H1 (cell line): ENCODE measurements around the gene PSMD9. TPM values are rescaled to one million over a fixed set of nuclear protein-coding genes. Genes with fewer than 3 reads are reported as not detected.

Experiments used
- CTCF ChIP-seq, 3 experiments: IDR thresholded peaks; 1 replicate in 2 of 3; 2 replicates in 1 of 3; pipeline versions ENCODE4 v1.5.1 to v1.6.1; 2011; ENCODE audit warnings: low read length in 3 of 3, mild to moderate bottlenecking in 3 of 3, inconsistent platforms in 2 of 3, low read depth in 1 of 3, moderate library complexity in 1 of 3; ENCODE audit not compliant: insufficient read depth in 1 of 3; ENCODE audit errors: control extremely low read depth in 1 of 3
- SP1 ChIP-seq: IDR thresholded peaks from 2 replicates; pipeline ENCODE4 v1.6.1; 2011; ENCODE audit warnings: low read depth, low read length
- TCF12 ChIP-seq: IDR thresholded peaks from 2 replicates; pipeline ENCODE4 v1.6.1; 2011; ENCODE audit warnings: low read depth, mild to moderate bottlenecking, low read length
- polyA plus RNA-seq, 7 experiments: library from polyadenylated mRNA; depleted of rRNA in 3 of 7; stranded (reverse) in 5 of 7; unstranded in 2 of 7; fragments of >200 nt in 5 of 7; fragments of 200-250 nt in 2 of 7; gene quantifications; 1 replicate in 5 of 7; 2 replicates in 1 of 7; 4 replicates in 1 of 7; pipeline versions ENCODE4 v1.2.1 to v1.2.3, GENCODE V29; 2011 to 2013; ENCODE audit warnings: missing spikeins in 2 of 7, mixed read lengths in 2 of 7
- total RNA-seq: library from RNA; stranded (reverse); fragmentation: NEBNext Ultra II Directional; extraction: Animal tissue kit (Norgen Biotek cat#: 25700); gene quantifications from 2 replicates; pipeline ENCODE4 v1.2.1, GENCODE V29; 2021

The PSMD9 gene
- total and polyA plus RNA-seq, 2 of the 8 experiments (the other 6 are each of a cell fraction or from before 2014, with no cell fraction given), result 28.8 to 36.1 TPM

- no peak for TF ChIP-seq CTCF (IDR thresholded peaks at IDR 0.05; ENCODE audit: control extremely low read depth in 1 of 3, insufficient read depth in 1 of 3, low read depth in 1 of 3, low read length in 3 of 3)
- no peak for TF ChIP-seq SP1
- TF ChIP-seq TCF12, result no peak
Measured at GRCh38 chr12:121949648-121950397, 61.2 kb downstream of the PSMD9 start (continued).
